ENCODE measurements around the gene PPM1A. TPM values are rescaled to one million over a fixed set of nuclear protein-coding genes. Genes with fewer than 3 reads are reported as not detected.

The PPM1A gene
- total and polyA plus RNA-seq, 2 of the 13 experiments (the other 11 are each of a cell fraction or from before 2014, with no cell fraction given): 23.3 to 29.8 TPM

GRCh38 chr14:60326274-60326673, 77.3 kb downstream of the PPM1A start:
- WGBS (ENCODE audit: low lambda C conversion rate): 0% methylated on average over 2 of the region's 2 CpGs
- no peaks in the 10 kb centered on the region for H4K20me1 ChIP-seq (ENCODE audit: insufficient read depth, low read length)
- ChIA-PET CTCF (ENCODE audit: low intra/inter-chr PET ratio, low total read pairs) (no interaction called here), POLR2A (no interaction called here)
- peaks cover 0 to 8% of the 10 kb centered on the region in 2 experiments; a peak in 2 of 5 replicates for H3K27me3 ChIP-seq (ENCODE audit: control insufficient read depth in 1 of 2, insufficient read depth in 2 of 2, low read length in 2 of 2)
- ATAC-seq (no peak), DNase-seq (ENCODE audit: low spot score) (no peak), FAIRE-seq (no peak)
- intact Hi-C loops (cut with micrococcal nuclease; ENCODE audit: unreplicated experiment) (no loop called here), in situ Hi-C loops (cut with HindIII; ENCODE audit: extremely low pct_ligation_motif_present, low pct_unique_long_range_greater_than_20kb) (no loop called here)
- no peak for TF ChIP-seq HNRNPLL (IDR thresholded peaks at IDR 0.05; ENCODE audit: low read depth, low read length, poor library complexity, severe bottlenecking)
- TF ChIP-seq ZNF7 (CRISPR knock-in tag; IDR thresholded peaks at IDR 0.05): no peak
- no peak for TF ChIP-seq GATAD1 (CRISPR knock-in tag; IDR thresholded peaks at IDR 0.05)
- TF ChIP-seq RFXAP (CRISPR knock-in tag; IDR thresholded peaks at IDR 0.05; ENCODE audit: borderline replicate concordance): no peak
- no peak for TF ChIP-seq POLR2AphosphoS2 (IDR thresholded peaks at IDR 0.05; ENCODE audit: low read depth, low read length)
- no peak for TF ChIP-seq FOXO4 (CRISPR knock-in tag; conservative IDR thresholded peaks at IDR 0.05)
- no peak for TF ChIP-seq NCOA5 (CRISPR knock-in tag; IDR thresholded peaks at IDR 0.05)
- TF ChIP-seq HNRNPUL1 (IDR thresholded peaks at IDR 0.05; ENCODE audit: low read depth, low read length): no peak
- no peak for TF ChIP-seq GABPA (IDR thresholded peaks at IDR 0.05; ENCODE audit: low read depth, low read length)
- TF ChIP-seq GABPA (CRISPR knock-in tag; IDR thresholded peaks at IDR 0.05; ENCODE audit: low read depth): no peak
- no peak for TF ChIP-seq ZNF749 (CRISPR knock-in tag; IDR thresholded peaks at IDR 0.05; ENCODE audit: borderline replicate concordance)
- no peak for TF ChIP-seq ZNF615 (CRISPR knock-in tag; IDR thresholded peaks at IDR 0.05; ENCODE audit: borderline replicate concordance)
- TF ChIP-seq FOXA3 (CRISPR knock-in tag; IDR thresholded peaks at IDR 0.05): no peak
- no peak for TF ChIP-seq CENPX (CRISPR knock-in tag; IDR thresholded peaks at IDR 0.05)
- TF ChIP-seq E2F2 (CRISPR knock-in tag; IDR thresholded peaks at IDR 0.05; ENCODE audit: borderline replicate concordance): no peak
- no peak for TF ChIP-seq TBP (CRISPR knock-in tag; IDR thresholded peaks at IDR 0.05)
- TF ChIP-seq ZNF18 (CRISPR knock-in tag; IDR thresholded peaks at IDR 0.05; ENCODE audit: insufficient replicate concordance): no peak
- no peak for TF ChIP-seq HMG20A (CRISPR knock-in tag; IDR thresholded peaks at IDR 0.05; ENCODE audit: borderline replicate concordance)
- no peak overlapping the region for H3K27ac ChIP-seq (ENCODE audit: extremely low read length, insufficient read depth, low read length)
- no peaks in the 10 kb centered on the region for H3K79me2 ChIP-seq (ENCODE audit: insufficient read depth, low read length)
- no peak overlapping the region for H3K9ac ChIP-seq (ENCODE audit: insufficient read depth, low read depth, low read length)
- no peaks in the 10 kb centered on the region for H3K36me3 ChIP-seq (replicated peaks in 1 of 2; ENCODE audit: control insufficient read depth in 1 of 2, insufficient read depth in 2 of 2, low read length in 2 of 2)
- H2AFZ ChIP-seq (ENCODE audit: low read length): no peak overlapping the region
- H3K4me3 ChIP-seq (replicated peaks in 1 of 3; ENCODE audit: insufficient read depth in 1 of 3, low read depth in 2 of 3, low read length in 3 of 3): no peak overlapping the region
- no peaks in the 10 kb centered on the region for H3K9me3 ChIP-seq (ENCODE audit: low read length)
- no peak overlapping the region for H3K4me2 ChIP-seq (ENCODE audit: low read depth, low read length)
- no TSS peak for BruUV-seq (replicated peaks)
- H3K4me1 ChIP-seq (ENCODE audit: insufficient read depth, low read length): 0 out of 2 replicates have a peak, but pooled peaks cover 8% of the 10 kb centered on the region
